Panc1 (cell line): ENCODE data around the gene MCF2L2. TPM values are rescaled to one million over a fixed set of nuclear protein-coding genes. Genes with fewer than 3 reads are reported as not detected.

Experiments
- ATAC-seq: fragments of 200-7000 bp; cut with Tn5 transposase; 2 replicates; pipeline ENCODE4 v1.9.1; 2020; ENCODE audit warnings: mild to moderate bottlenecking, moderate library complexity
- BruUV-seq: library from RNA; stranded (reverse); fragments of 400-500 nt; replicated peaks from 2 replicates; lab custom pipeline; 2021; lab: Mats Ljungman, UMichigan
- CTCF ChIA-PET: fragments of 300-600 bp; sonication (Branson Sonifier 250); formaldehyde crosslinking; loops from one replicate; lab custom pipeline; 2022; ENCODE audit warnings: antibody characterized with exemption; lab: Charles Lee
- POLR2A ChIA-PET: fragments of 300-600 bp; sonication (Branson Sonifier 250); formaldehyde crosslinking; loops from one replicate; lab custom pipeline; 2022; ENCODE audit warnings: antibody characterized with exemption; lab: Charles Lee
- DNase-seq: peaks from one replicate; pipeline ENCODE4 v3.0.0-alpha.2; 2010; ENCODE audit warnings: low read depth, low spot score
- H3K27ac ChIP-seq: 2 replicates; pipeline ENCODE4 v1.5.1; 2011; ENCODE audit warnings: mild to moderate bottlenecking, low read length, inconsistent platforms
- H3K27me3 ChIP-seq: fragments of 200-500 bp; sonication (Bioruptor generic); 2 replicates; pipeline ENCODE4 v1.6.0; 2014; ENCODE audit warnings: low read length, inconsistent platforms; ENCODE audit not compliant: control insufficient read depth, insufficient read depth
- H3K36me3 ChIP-seq: fragments of 200-500 bp; sonication (Bioruptor generic); 2 replicates; pipeline ENCODE4 v1.5.1; 2014; ENCODE audit warnings: inconsistent platforms, mild to moderate bottlenecking, low read length, moderate library complexity; ENCODE audit not compliant: control insufficient read depth, insufficient read depth
- H3K4me1 ChIP-seq: 2 replicates; pipeline ENCODE4 v1.5.1; 2011; ENCODE audit warnings: inconsistent platforms, mild to moderate bottlenecking, low read length, moderate library complexity; ENCODE audit not compliant: control insufficient read depth, insufficient read depth
- H3K4me3 ChIP-seq, 2 experiments: 2 replicates each; pipeline ENCODE4 v1.5.1; 2011 to 2012; ENCODE audit warnings: low read depth in 2 of 2, low read length in 2 of 2, mild to moderate bottlenecking in 2 of 2, inconsistent platforms in 1 of 2, moderate library complexity in 1 of 2
- H3K9me3 ChIP-seq: fragments of 200-500 bp; sonication (Bioruptor generic); 2 replicates; pipeline ENCODE4 v1.5.1; 2014; ENCODE audit warnings: low read depth, mild to moderate bottlenecking, inconsistent platforms, low read length, moderate library complexity; ENCODE audit not compliant: control insufficient read depth, insufficient read depth
- CTCF ChIP-seq: fragments of 450-650 bp; IDR thresholded peaks from 2 replicates; pipeline ENCODE4 v1.5.1; 2017; ENCODE audit warnings: mild to moderate bottlenecking
- POLR2AphosphoS5 ChIP-seq: IDR thresholded peaks from 2 replicates; pipeline ENCODE4 v1.6.1; 2012; ENCODE audit warnings: mild to moderate bottlenecking, low read depth, low read length, moderate library complexity
- REST ChIP-seq, 2 experiments: IDR thresholded peaks; 2 replicates each; pipeline ENCODE4 v1.6.1; 2011 to 2012; ENCODE audit warnings: low read depth in 2 of 2, control low read depth in 1 of 2, low read length in 1 of 2, mild to moderate bottlenecking in 1 of 2, moderate library complexity in 1 of 2; ENCODE audit not compliant: insufficient read depth in 1 of 2
- SIN3A ChIP-seq: IDR thresholded peaks from 2 replicates; pipeline ENCODE4 v1.6.1; 2012; ENCODE audit warnings: low read depth, mild to moderate bottlenecking, low read length, moderate library complexity, borderline replicate concordance; ENCODE audit not compliant: insufficient read depth
- TCF7L2 ChIP-seq: IDR thresholded peaks from 2 replicates; pipeline ENCODE4 v1.6.1; 2011; ENCODE audit warnings: mild to moderate bottlenecking, low read depth, low read length, inconsistent platforms
- in situ Hi-C: cut with HindIII; loops from 2 replicates; pipeline ENCODE4 v1.10.0; 2016; ENCODE audit warnings: low sequenced_read_pairs, low pct_unique_long_range_greater_than_20kb
- intact Hi-C: fragments of 100-400 bp; cut with micrococcal nuclease; formaldehyde crosslinking; loops from one replicate; pipeline ENCODE4 v1.10.0; 2022; ENCODE audit not compliant: unreplicated experiment
- total RNA-seq: library from RNA; stranded (reverse); gene quantifications from one replicate; pipeline ENCODE4 v1.2.1, GENCODE V29; 2021; ENCODE audit not compliant: unreplicated experiment

The MCF2L2 gene
- total RNA-seq, 1 experiment from 2014 or later, result 1.0 TPM

- H3K27me3 ChIP-seq, result no peaks in the 10 kb centered on the region
- CTCF ChIA-PET, result no interaction called here
- POLR2A ChIA-PET, result no interaction called here
- BruUV-seq, result no TSS peak
- ATAC-seq (no peak), DNase-seq (no peak)
- H3K36me3 ChIP-seq, result no peaks in the 10 kb centered on the region
- no peak overlapping the region for H3K4me3 ChIP-seq
- no peak overlapping the region for H3K27ac ChIP-seq
- no peaks in the 10 kb centered on the region for H3K4me1 ChIP-seq
- no peak for TF ChIP-seq REST (IDR thresholded peaks at IDR 0.05; ENCODE audit: insufficient read depth in 1 of 2, low read depth in 2 of 2, low read length in 1 of 2)
- TF ChIP-seq POLR2AphosphoS5, result no peak
- no peak for TF ChIP-seq CTCF
- no peak for TF ChIP-seq TCF7L2
- no peak for TF ChIP-seq SIN3A
- no peaks in the 10 kb centered on the region for H3K9me3 ChIP-seq
- in situ Hi-C loops, result no loop called here
- intact Hi-C loops, result no loop called here
These were observed 280.4 kb downstream of the MCF2L2 start for GRCh38 chr3:183148056-183148455.

- no peaks in the 10 kb centered on the region for H3K9me3 ChIP-seq
- ChIA-PET CTCF (no interaction called here), POLR2A (no interaction called here)
- H3K4me3 ChIP-seq, result no peak overlapping the region
- ATAC-seq (no peak), DNase-seq (no peak)
- TF ChIP-seq POLR2AphosphoS5 (no peak), CTCF (no peak), REST (IDR thresholded peaks at IDR 0.05; ENCODE audit: insufficient read depth in 1 of 2, low read depth in 2 of 2, low read length in 1 of 2) (no peak), SIN3A (no peak), TCF7L2 (no peak)
- in situ Hi-C loops, result no loop called here
- no peaks in the 10 kb centered on the region for H3K4me1 ChIP-seq
- no peaks in the 10 kb centered on the region for H3K36me3 ChIP-seq
- BruUV-seq, result no TSS peak
- H3K27me3 ChIP-seq, result no peaks in the 10 kb centered on the region
- no peak overlapping the region for H3K27ac ChIP-seq
- intact Hi-C loops, result no loop called here
These were observed 284.1 kb downstream of the MCF2L2 start for GRCh38 chr3:183144363-183144762.
